Suprapubic skin (tissue), 4 donors: Measurements from ENCODE around the gene PLCE1. TPM values are rescaled to one million over a fixed set of nuclear protein-coding genes. Genes with fewer than 3 reads are reported as not detected.
"Not testable (repeated sequence)": the region's sequence is repeated elsewhere in the genome, so short reads cannot be mapped to it uniquely, and the experiment has no call there.

ENCODE experiments used
- DNase-seq, 2 donors: peaks; one replicate each; pipeline ENCODE4 v3.0.0-alpha.2; 2019; ENCODE audit warnings: low spot score in 2 of 2
- H3K27ac ChIP-seq: fragments of 200-600 bp; sonication (generic); one replicate; pipeline ENCODE4 v1.5.1; 2019
- H3K27me3 ChIP-seq: fragments of 200-600 bp; sonication (generic); one replicate; pipeline ENCODE4 v1.5.1; 2019
- H3K36me3 ChIP-seq: fragments of 200-600 bp; sonication (generic); one replicate; pipeline ENCODE4 v1.5.1; 2019
- H3K4me1 ChIP-seq: fragments of 200-600 bp; sonication (generic); one replicate; pipeline ENCODE4 v1.5.1; 2019
- H3K4me3 ChIP-seq: fragments of 200-600 bp; sonication (generic); one replicate; pipeline ENCODE4 v1.5.1; 2019; ENCODE audit warnings: mild to moderate bottlenecking
- H3K9me3 ChIP-seq: fragments of 200-600 bp; sonication (generic); one replicate; pipeline ENCODE4 v1.5.1; 2019
- EP300 ChIP-seq: sonication (generic); formaldehyde crosslinking; IDR thresholded peaks from one replicate; pipeline ENCODE4 v1.6.1; 2017; ENCODE audit warnings: antibody characterized with exemption
- POLR2A ChIP-seq, 2 donors: fragments of 450-650 bp; IDR thresholded peaks; one replicate each; pipeline ENCODE4 v1.6.1; 2017; ENCODE audit warnings: antibody characterized with exemption in 2 of 2, mild to moderate bottlenecking in 2 of 2, moderate library complexity in 2 of 2
- POLR2AphosphoS5 ChIP-seq, 3 donors: sonication (generic); formaldehyde crosslinking; IDR thresholded peaks; one replicate each; pipeline ENCODE4 v1.6.1; 2017; ENCODE audit warnings: antibody characterized with exemption in 3 of 3
- WGBS: methylation state at CpG from one replicate; pipeline ENCODE4 v1.1.5; 2018; 5-methylcytosine and 5-hydroxymethylcytosine counted together
- total RNA-seq, 4 donors: library from RNA; depleted of rRNA; stranded (reverse); fragments of >200 nt; gene quantifications; one replicate each; pipeline ENCODE4 v1.1.0, GENCODE V29; 2016
- TF ChIP-seq, protein P1 (sequence below), 2 donors: fragments of 200-600 bp in 1 of 2; fragments of 450-650 bp in 1 of 2; sonication (generic) in 1 of 2; IDR thresholded peaks; one replicate each; pipeline ENCODE4 v1.5.1; 2016 to 2019; ENCODE audit warnings: antibody characterized with exemption in 2 of 2, mild to moderate bottlenecking in 1 of 2, moderate library complexity in 1 of 2

Gene PLCE1
- total RNA-seq, 4 donors from 2014 or later: 1.0 to 2.8 (median 1.6) TPM

DNA sequence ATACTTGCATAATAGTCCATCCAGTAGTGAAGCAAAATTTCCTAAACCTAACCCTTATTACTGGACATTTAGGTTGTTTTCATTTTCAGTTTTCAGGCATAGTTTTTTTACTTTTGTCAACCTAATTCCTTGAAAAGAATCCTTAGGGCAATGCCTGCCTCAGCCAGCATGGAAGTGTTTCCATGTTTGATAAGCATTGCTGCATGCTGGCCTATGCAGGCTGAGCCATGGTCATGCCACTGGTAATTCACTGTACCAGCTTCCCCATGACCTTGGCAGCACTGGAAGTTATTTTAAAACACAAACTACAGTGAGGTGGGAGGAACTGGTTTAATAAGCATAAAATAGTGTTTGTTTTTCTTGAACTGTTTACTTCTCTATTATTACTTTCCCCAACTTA lies 27.8 kb upstream of the PLCE1 start:
- H3K4me1 ChIP-seq: peaks cover 4% of the 10 kb centered on the region
- no peaks in the 10 kb centered on the region for H3K27me3 ChIP-seq
- no peak for DNase-seq
- no peak overlapping the region for H3K27ac ChIP-seq
- no peak overlapping the region for H3K4me3 ChIP-seq
- TF ChIP-seq, protein P1, sequence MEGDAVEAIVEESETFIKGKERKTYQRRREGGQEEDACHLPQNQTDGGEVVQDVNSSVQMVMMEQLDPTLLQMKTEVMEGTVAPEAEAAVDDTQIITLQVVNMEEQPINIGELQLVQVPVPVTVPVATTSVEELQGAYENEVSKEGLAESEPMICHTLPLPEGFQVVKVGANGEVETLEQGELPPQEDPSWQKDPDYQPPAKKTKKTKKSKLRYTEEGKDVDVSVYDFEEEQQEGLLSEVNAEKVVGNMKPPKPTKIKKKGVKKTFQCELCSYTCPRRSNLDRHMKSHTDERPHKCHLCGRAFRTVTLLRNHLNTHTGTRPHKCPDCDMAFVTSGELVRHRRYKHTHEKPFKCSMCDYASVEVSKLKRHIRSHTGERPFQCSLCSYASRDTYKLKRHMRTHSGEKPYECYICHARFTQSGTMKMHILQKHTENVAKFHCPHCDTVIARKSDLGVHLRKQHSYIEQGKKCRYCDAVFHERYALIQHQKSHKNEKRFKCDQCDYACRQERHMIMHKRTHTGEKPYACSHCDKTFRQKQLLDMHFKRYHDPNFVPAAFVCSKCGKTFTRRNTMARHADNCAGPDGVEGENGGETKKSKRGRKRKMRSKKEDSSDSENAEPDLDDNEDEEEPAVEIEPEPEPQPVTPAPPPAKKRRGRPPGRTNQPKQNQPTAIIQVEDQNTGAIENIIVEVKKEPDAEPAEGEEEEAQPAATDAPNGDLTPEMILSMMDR (IDR thresholded peaks at IDR 0.05): no peak
- TF ChIP-seq EP300: no peak
- no peak for TF ChIP-seq POLR2A (IDR thresholded peaks at IDR 0.05)
- no peak for TF ChIP-seq POLR2AphosphoS5 (IDR thresholded peaks at IDR 0.05)
- no peaks in the 10 kb centered on the region for H3K36me3 ChIP-seq
- H3K9me3 ChIP-seq: no peaks in the 10 kb centered on the region

DNA sequence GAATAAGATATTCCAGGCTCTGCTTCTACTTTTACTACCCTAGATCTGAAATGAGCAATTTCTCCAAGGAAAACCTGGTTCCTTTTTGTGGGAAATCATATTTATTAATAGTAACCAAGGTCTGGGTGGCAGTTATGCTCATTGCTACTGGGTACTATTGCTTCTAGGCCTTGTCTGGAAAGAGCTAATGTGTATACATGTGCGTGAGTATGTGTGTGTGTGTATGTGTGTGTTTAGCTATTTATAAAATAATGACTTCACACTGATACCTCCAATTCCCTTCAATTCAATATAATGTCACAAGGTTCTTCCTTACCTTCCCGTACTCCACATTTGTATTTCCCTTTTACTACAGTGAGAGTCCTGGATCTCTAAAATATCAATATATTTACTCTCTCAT lies 26.0 kb upstream of the PLCE1 start:
- TF ChIP-seq POLR2A (IDR thresholded peaks at IDR 0.05) (no peak), EP300 (no peak), POLR2AphosphoS5 (IDR thresholded peaks at IDR 0.05) (no peak)
- TF ChIP-seq, protein P1 (IDR thresholded peaks at IDR 0.05): no peak
- Histone ChIP-seq H3K36me3 (no peaks in the 10 kb centered on the region), H3K9me3 (no peaks in the 10 kb centered on the region), H3K4me1 (peaks cover 4% of the 10 kb centered on the region), H3K27me3 (no peaks in the 10 kb centered on the region), H3K4me3 (no peak overlapping the region), H3K27ac (no peak overlapping the region)
- WGBS: 93% methylated on average over 2 of the region's 2 CpGs
- no peak for DNase-seq

DNA sequence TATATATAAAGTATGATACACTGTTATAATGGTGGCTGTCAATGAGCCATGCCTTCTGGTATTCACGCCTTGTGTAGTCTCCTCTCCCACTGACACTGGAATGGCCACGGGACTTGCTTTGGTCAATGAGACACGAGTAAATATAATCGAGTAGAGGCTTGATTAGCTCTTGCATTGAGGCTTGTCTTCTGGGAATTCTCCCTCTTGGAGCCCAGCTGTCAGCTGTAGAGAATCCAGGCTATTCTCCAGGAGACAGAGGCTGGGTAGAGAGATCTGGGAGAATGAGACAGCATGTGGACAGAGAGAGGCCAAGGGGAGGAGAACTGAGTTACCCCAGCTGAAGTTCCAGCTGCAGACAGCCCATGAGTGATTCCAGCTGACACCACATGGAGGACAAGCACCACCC lies 25.2 kb upstream of the PLCE1 start:
- TF ChIP-seq POLR2AphosphoS5 (IDR thresholded peaks at IDR 0.05) (no peak), EP300 (no peak), POLR2A (IDR thresholded peaks at IDR 0.05) (no peak)
- TF ChIP-seq, protein P1 (IDR thresholded peaks at IDR 0.05): no peak
- no peaks in the 10 kb centered on the region for H3K36me3 ChIP-seq
- no peak for DNase-seq
- no peaks in the 10 kb centered on the region for H3K4me1 ChIP-seq
- H3K4me3 ChIP-seq: no peak overlapping the region
- 81% methylated on average over 4 of the region's 4 CpGs for WGBS
- no peaks in the 10 kb centered on the region for H3K27me3 ChIP-seq
- H3K27ac ChIP-seq: no peak overlapping the region
- H3K9me3 ChIP-seq: no peaks in the 10 kb centered on the region

DNA sequence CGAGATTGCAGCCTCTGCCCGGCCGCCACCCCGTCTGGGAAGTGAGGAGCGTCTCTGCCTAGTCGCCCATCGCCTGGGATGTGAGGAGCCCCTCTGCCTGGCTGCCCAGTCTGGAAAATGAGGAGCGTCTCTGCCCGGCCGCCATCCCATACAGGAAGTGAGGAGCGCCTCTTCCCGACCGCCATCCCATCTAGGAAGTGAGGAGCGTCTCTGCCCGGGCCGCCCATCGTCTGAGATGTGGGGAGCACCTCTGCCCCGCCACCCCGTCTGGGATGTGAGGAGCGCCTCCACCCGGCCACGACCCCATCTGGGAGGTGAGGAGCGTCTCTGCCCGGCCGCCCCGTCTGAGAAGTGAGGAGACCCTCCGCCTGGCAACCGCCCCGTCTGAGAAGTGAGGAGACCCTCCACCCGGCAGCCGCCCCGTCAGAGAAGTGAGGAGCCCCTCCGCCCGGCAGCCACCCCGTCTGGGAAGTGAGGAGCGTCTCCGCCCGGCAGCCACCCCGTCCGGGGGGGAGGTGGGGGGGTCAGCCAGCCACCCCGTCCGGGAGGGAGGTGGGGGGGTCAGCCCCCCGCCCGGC lies 23.2 kb upstream of the PLCE1 start:
- H3K36me3 ChIP-seq, H3K9me3 ChIP-seq, H3K4me3 ChIP-seq, H3K4me1 ChIP-seq, H3K27ac ChIP-seq, H3K27me3 ChIP-seq, DNase-seq: not testable (repeated sequence)
- WGBS: 95% methylated on average over 19 of the region's 44 CpGs

DNA sequence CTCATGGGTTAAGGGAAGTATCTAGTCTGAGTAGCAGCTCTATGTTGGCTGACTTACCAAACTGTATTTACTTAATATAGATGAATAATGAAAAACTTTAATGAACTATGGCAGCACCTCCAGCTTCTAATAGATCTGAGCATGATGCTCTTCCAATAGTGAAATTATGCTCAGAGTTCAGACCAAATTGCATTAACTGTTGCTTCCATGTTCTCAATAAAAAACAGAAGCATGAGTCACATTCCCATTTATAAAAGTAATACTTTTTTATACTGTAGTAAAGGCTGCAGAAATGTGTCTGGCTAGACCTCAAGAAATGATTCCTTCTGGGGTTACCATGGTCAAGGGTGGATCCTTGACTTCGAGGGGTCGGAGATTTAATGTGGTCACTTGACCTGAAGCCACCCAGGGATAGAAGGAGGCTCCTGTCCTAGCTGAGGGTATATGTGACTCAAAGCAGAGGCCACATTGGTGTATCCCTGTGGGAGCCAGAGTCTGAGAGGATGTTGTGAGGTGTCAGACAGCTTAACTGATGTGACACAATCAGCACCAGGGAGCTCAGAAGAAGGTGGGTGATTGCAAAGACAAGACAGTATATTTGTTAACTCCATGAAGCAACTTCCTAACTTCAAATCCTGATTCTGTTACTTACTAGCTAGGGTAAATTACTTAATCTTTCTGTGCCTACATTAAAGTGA lies 19.8 kb upstream of the PLCE1 start:
- no peak for DNase-seq
- H3K36me3 ChIP-seq: no peaks in the 10 kb centered on the region
- H3K9me3 ChIP-seq: no peaks in the 10 kb centered on the region
- H3K4me3 ChIP-seq: no peak overlapping the region
- TF ChIP-seq EP300 (no peak), POLR2A (IDR thresholded peaks at IDR 0.05) (no peak), POLR2AphosphoS5 (IDR thresholded peaks at IDR 0.05) (no peak)
- TF ChIP-seq, protein P1 (IDR thresholded peaks at IDR 0.05): no peak
- whole genome bisulfite sequencing: 83% methylated on average over 2 of the region's 2 CpGs
- H3K4me1 ChIP-seq: no peaks in the 10 kb centered on the region
- H3K27ac ChIP-seq: no peak overlapping the region
- peaks cover 3% of the 10 kb centered on the region for H3K27me3 ChIP-seq
